ENCODE data around the gene NAV3. TPM values are rescaled to one million over a fixed set of nuclear protein-coding genes. Genes with fewer than 3 reads are reported as not detected.

The NAV3 gene
- total RNA-seq, 1 donor from 2014 or later: 1.5 TPM

DNA sequence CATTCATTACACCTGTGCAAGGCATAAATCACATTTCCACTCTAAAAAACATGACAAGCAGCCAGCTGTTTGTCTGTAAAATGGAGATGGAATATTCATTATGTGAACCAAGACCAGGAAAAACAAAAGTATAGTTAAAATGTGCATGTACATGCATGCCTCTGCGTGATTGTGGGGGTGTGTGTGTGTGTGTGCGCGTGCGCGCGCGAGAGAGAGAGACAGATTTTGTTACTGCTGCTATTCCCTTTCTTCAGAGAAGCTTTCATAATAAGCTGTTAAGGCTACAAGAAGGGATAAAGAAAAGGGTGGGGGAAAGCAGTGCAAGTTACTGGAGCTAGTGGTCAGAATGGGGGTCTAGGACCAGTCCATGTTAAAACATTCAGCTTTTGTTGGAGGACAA is 430.3 kb downstream of the NAV3 start:
- intact Hi-C loops (cut with micrococcal nuclease): no loop called here

DNA sequence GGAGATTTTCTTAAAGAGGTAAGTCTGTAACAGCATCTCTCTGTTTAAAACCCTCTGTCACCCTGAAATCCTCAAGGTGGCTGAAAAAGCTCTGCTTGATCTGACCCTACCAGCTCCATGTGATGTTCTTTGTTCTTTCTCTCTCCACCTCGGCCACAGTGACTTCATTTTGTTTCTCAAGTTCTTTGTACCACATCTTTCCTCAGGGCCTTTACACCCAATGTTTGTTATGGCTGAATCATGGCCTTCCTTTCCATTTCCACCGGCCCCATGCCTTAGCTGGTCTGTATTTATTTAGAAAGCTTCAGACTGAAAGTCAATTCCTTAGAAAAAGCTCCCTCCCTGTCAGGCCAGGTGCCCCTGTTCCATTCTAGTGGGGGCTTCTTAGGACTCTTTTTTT is 431.2 kb downstream of the NAV3 start:
- Histone ChIP-seq H3K27ac (replicated peaks) (no peak overlapping the region), H3K27me3 (ENCODE audit: low read depth) (no peaks in the 10 kb centered on the region), H3K4me1 (no peaks in the 10 kb centered on the region), H3K36me3 (no peaks in the 10 kb centered on the region), H3K4me3 (no peak overlapping the region), H3K9me3 (replicated peaks) (peaks cover 10% of the 10 kb centered on the region)
- intact Hi-C loops (cut with micrococcal nuclease): no loop called here
- TF ChIP-seq, protein P1, sequence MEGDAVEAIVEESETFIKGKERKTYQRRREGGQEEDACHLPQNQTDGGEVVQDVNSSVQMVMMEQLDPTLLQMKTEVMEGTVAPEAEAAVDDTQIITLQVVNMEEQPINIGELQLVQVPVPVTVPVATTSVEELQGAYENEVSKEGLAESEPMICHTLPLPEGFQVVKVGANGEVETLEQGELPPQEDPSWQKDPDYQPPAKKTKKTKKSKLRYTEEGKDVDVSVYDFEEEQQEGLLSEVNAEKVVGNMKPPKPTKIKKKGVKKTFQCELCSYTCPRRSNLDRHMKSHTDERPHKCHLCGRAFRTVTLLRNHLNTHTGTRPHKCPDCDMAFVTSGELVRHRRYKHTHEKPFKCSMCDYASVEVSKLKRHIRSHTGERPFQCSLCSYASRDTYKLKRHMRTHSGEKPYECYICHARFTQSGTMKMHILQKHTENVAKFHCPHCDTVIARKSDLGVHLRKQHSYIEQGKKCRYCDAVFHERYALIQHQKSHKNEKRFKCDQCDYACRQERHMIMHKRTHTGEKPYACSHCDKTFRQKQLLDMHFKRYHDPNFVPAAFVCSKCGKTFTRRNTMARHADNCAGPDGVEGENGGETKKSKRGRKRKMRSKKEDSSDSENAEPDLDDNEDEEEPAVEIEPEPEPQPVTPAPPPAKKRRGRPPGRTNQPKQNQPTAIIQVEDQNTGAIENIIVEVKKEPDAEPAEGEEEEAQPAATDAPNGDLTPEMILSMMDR (IDR thresholded peaks at IDR 0.05; ENCODE audit: borderline replicate concordance): no peak
- no peak for DNase-seq

More for the DNA sequence above, 430.3 kb downstream of the NAV3 start:
- Histone ChIP-seq H3K4me3 (no peak overlapping the region), H3K4me1 (no peaks in the 10 kb centered on the region), H3K27ac (replicated peaks) (no peak overlapping the region), H3K9me3 (replicated peaks) (peaks cover 10% of the 10 kb centered on the region), H3K27me3 (ENCODE audit: low read depth) (no peaks in the 10 kb centered on the region), H3K36me3 (no peaks in the 10 kb centered on the region)
- DNase-seq: no peak
- TF ChIP-seq, protein P1 (IDR thresholded peaks at IDR 0.05; ENCODE audit: borderline replicate concordance): no peak

Measured in left ventricle myocardium inferior (tissue), 1 donor.